ENCODE measurements around the gene GABARAPL2.

The GABARAPL2 gene

GRCh38 chr16:75620326-75621169 lies 54.4 kb downstream of the GABARAPL2 start:
- no peak for DNase-seq (ENCODE audit: low read depth)
- H3K4me3 ChIP-seq (ENCODE audit: low read length) = no peak overlapping the region
- no peak for TF ChIP-seq CTCF (IDR thresholded peaks at IDR 0.05; ENCODE audit: insufficient read depth, low read depth, low read length, missing control alignments)

GRCh38 chr16:75621170-75621477 lies 54.9 kb downstream of the GABARAPL2 start:
- no peak overlapping the region for H3K4me3 ChIP-seq (ENCODE audit: low read length)
- DNase-seq (ENCODE audit: low read depth) = peak; percentile 48
- peak; percentile 59 for TF ChIP-seq CTCF (IDR thresholded peaks at IDR 0.05; ENCODE audit: insufficient read depth, low read depth, low read length, missing control alignments)

DNA sequence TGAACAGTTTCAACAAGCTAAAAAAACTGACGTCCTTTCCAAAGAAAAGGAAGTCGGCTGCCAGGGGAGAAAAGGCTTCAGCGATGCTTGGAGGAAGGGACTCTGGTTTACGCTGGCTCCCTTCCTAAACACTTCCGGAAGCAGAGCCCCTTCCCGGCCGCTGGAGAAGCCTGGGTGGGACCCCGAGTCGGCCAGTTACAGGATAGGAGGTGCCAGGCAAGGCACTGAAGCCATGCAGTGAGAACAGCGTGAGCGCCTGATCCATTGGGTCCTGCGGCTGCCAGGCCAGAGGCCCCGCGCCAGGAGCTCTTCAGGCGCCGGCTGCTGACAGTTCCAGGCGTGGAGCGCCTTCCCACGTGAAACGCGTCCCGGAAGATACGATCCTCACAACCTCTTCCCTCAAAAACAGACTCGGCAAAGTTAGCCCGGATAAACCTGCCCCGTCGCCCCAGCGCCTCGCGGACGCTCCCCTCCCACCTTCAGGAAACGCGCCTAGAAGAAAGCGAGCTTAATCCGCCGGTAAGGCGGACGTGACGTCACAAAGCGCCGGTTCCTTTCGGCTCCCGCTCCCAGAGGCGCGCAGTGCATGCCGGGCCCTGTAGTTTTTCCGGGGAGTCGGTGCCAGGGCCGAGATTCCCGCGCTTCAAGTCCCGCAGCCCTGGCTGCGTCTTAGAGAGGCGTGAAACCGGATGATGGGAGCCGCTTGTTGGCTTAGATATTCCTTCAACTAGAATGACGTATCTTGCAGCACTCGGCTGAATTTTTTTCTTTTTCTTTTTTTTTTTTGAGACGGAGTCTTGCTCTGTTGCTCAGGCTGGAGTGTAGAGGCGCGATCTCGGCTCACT lies 56.8 kb downstream of the GABARAPL2 start, which contains the start of gene ADAT1:
Gene ADAT1, minus strand, starts transcription at position 521 of the 845 bp plus-strand sequence. CDS start 2,482 bp downstream, outside the sequence.
- TF ChIP-seq CTCF (IDR thresholded peaks at IDR 0.05; ENCODE audit: insufficient read depth, low read depth, low read length, missing control alignments) = no peak
- peak within 1 kb of the TSS; percentile 90 for H3K4me3 ChIP-seq (ENCODE audit: low read length)
- peak; percentile 99 for DNase-seq (ENCODE audit: low read depth)

GRCh38 chr16:75624921-75625334 lies 58.7 kb downstream of the GABARAPL2 start:
- peak; percentile 59 for DNase-seq (ENCODE audit: low read depth)
- no peak for TF ChIP-seq CTCF (IDR thresholded peaks at IDR 0.05; ENCODE audit: insufficient read depth, low read depth, low read length, missing control alignments)

GRCh38 chr16:75626806-75627205 lies 60.6 kb downstream of the GABARAPL2 start:
- DNase-seq (ENCODE audit: low read depth) = no peak
- TF ChIP-seq CTCF (IDR thresholded peaks at IDR 0.05; ENCODE audit: insufficient read depth, low read depth, low read length, missing control alignments) = no peak
- no peak overlapping the region for H3K4me3 ChIP-seq (ENCODE audit: low read length)

More at GRCh38 chr16:75624921-75625334, 58.7 kb downstream of the GABARAPL2 start:
- H3K4me3 ChIP-seq (ENCODE audit: low read length) = no peak overlapping the region

Data from epithelial cell of esophagus (primary cell).